Immature natural killer cell (primary cell): ENCODE measurements around the gene SMAD6. TPM values are rescaled to one million over a fixed set of nuclear protein-coding genes. Genes with fewer than 3 reads are reported as not detected.

Experiments used
- DNase-seq, 3 donors: peaks; one replicate each; pipeline ENCODE4 v3.0.0; 2022; ENCODE audit warnings: mixed read lengths in 1 of 3
- H3K27ac Mint-ChIP-seq, 6 donors: one replicate each; pipeline ENCODE4 v1.8.0; 2020; ENCODE audit warnings: mixed read lengths in 6 of 6, mild to moderate bottlenecking in 5 of 6, inconsistent platforms in 4 of 6, moderate library complexity in 3 of 6
- H3K27me3 Mint-ChIP-seq, 3 donors: one replicate each; pipeline ENCODE4 v1.8.0; 2020 to 2021; ENCODE audit warnings: low read depth in 3 of 3, mild to moderate bottlenecking in 3 of 3, mixed read lengths in 3 of 3, moderate library complexity in 3 of 3, inconsistent platforms in 1 of 3
- H3K36me3 Mint-ChIP-seq, 3 donors: one replicate each; pipeline ENCODE4 v1.8.0; 2020; ENCODE audit warnings: mixed read lengths in 3 of 3, inconsistent platforms in 2 of 3, mild to moderate bottlenecking in 2 of 3
- H3K4me1 Mint-ChIP-seq, 2 donors: one replicate each; pipeline ENCODE4 v1.8.0; 2020; ENCODE audit warnings: inconsistent platforms in 2 of 2, mild to moderate bottlenecking in 2 of 2, mixed read lengths in 2 of 2, moderate library complexity in 1 of 2
- H3K4me3 Mint-ChIP-seq, 5 donors: one replicate each; pipeline ENCODE4 v1.8.0; 2020; ENCODE audit warnings: mild to moderate bottlenecking in 5 of 5, mixed read lengths in 5 of 5, inconsistent platforms in 3 of 5, moderate library complexity in 3 of 5
- H3K9me3 Mint-ChIP-seq, 6 donors: one replicate each; pipeline ENCODE4 v1.8.0; 2020; ENCODE audit warnings: mild to moderate bottlenecking in 6 of 6, mixed read lengths in 6 of 6, inconsistent platforms in 4 of 6, moderate library complexity in 3 of 6
- polyA plus RNA-seq, 3 donors: library from polyadenylated mRNA; unstranded; fragments of 300-500 nt; fragmentation: Illumina TruSeq; gene quantifications; one replicate each; pipeline ENCODE4 v1.2.3, GENCODE V29; 2021

The SMAD6 gene
- polyA plus RNA-seq, 3 donors from 2014 or later = not detected

DNA sequence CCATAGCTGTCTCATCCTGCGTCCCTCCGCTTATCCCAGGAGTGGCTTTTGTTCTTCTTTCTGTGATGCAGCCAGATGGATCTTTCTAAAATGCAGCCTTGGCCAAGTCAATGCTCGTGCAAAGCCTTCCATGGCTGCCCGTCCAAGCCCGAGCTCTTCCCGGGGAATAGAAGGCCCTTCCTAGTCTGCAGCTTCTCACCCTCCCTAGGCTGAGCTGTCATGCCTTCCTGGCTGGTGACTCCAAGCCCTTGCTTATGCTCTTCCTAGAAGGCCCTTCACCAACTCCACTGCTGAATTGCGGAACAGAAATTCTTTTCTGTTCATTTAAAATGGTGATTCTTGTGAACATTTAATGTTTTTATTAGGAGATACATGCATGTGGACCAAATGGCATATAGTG is 95.9 kb downstream of the SMAD6 start:
- no peak for DNase-seq
- H3K36me3 Mint-ChIP-seq = no peaks in the 10 kb centered on the region
- H3K4me3 Mint-ChIP-seq = no peak overlapping the region
- H3K4me1 Mint-ChIP-seq = no peaks in the 10 kb centered on the region
- H3K27ac Mint-ChIP-seq = no peak overlapping the region
- H3K9me3 Mint-ChIP-seq = peaks cover 0 to 2% (median 0%) of the 10 kb centered on the region in 6 donors
- peaks cover 6 to 8% (median 8%) of the 10 kb centered on the region in 3 donors for H3K27me3 Mint-ChIP-seq

- H3K27me3 Mint-ChIP-seq = peaks cover 6 to 8% (median 8%) of the 10 kb centered on the region in 3 donors
- no peaks in the 10 kb centered on the region for H3K4me1 Mint-ChIP-seq
- H3K9me3 Mint-ChIP-seq = peaks cover 0 to 2% (median 0%) of the 10 kb centered on the region in 6 donors
- H3K27ac Mint-ChIP-seq = no peak overlapping the region
- no peak for DNase-seq
- no peak overlapping the region for H3K4me3 Mint-ChIP-seq
- H3K36me3 Mint-ChIP-seq = no peaks in the 10 kb centered on the region
Observed at GRCh38 chr15:66798426-66799061, 96.5 kb downstream of the SMAD6 start.

- Mint-ChIP-seq H3K4me3 (no peak overlapping the region), H3K9me3 (peaks cover 0 to 2% (median 0%) of the 10 kb centered on the region in 6 donors), H3K36me3 (no peaks in the 10 kb centered on the region), H3K27ac (no peak overlapping the region), H3K27me3 (peaks cover 6 to 8% (median 8%) of the 10 kb centered on the region in 3 donors), H3K4me1 (no peaks in the 10 kb centered on the region)
- DNase-seq = no peak
Observed at GRCh38 chr15:66799242-66799641, 97.2 kb downstream of the SMAD6 start.

GRCh38 chr15:66800584-66801235 is 98.7 kb downstream of the SMAD6 start:
- Mint-ChIP-seq H3K27me3 (peaks cover 5 to 8% (median 5%) of the 10 kb centered on the region in 3 donors), H3K27ac (no peak overlapping the region), H3K4me3 (no peak overlapping the region), H3K4me1 (no peaks in the 10 kb centered on the region), H3K9me3 (peaks cover 0 to 2% (median 0%) of the 10 kb centered on the region in 6 donors), H3K36me3 (no peaks in the 10 kb centered on the region)
- no peak for DNase-seq

GRCh38 chr15:66801266-66801665 is 99.2 kb downstream of the SMAD6 start:
- Mint-ChIP-seq H3K4me1 (no peaks in the 10 kb centered on the region), H3K9me3 (peaks cover 0 to 2% (median 0%) of the 10 kb centered on the region in 6 donors), H3K4me3 (no peak overlapping the region), H3K27ac (no peak overlapping the region), H3K27me3 (peaks cover 5 to 8% (median 5%) of the 10 kb centered on the region in 3 donors), H3K36me3 (no peaks in the 10 kb centered on the region)
- DNase-seq = no peak

GRCh38 chr15:66802025-66803001 is 100.3 kb downstream of the SMAD6 start:
- no peaks in the 10 kb centered on the region for H3K9me3 Mint-ChIP-seq
- no peaks in the 10 kb centered on the region for H3K36me3 Mint-ChIP-seq
- no peak overlapping the region for H3K27ac Mint-ChIP-seq
- no peak for DNase-seq
- peaks cover 2 to 8% (median 5%) of the 10 kb centered on the region in 3 donors for H3K27me3 Mint-ChIP-seq
- H3K4me3 Mint-ChIP-seq = no peak overlapping the region
- H3K4me1 Mint-ChIP-seq = no peaks in the 10 kb centered on the region

- no peaks in the 10 kb centered on the region for H3K4me1 Mint-ChIP-seq
- no peaks in the 10 kb centered on the region for H3K9me3 Mint-ChIP-seq
- no peak overlapping the region for H3K27ac Mint-ChIP-seq
- H3K27me3 Mint-ChIP-seq = peaks cover 3 to 4% (median 4%) of the 10 kb centered on the region in 3 donors
- no peak for DNase-seq
- no peaks in the 10 kb centered on the region for H3K36me3 Mint-ChIP-seq
- H3K4me3 Mint-ChIP-seq = no peak overlapping the region
Observed at GRCh38 chr15:66803182-66803729, 101.2 kb downstream of the SMAD6 start.

DNA sequence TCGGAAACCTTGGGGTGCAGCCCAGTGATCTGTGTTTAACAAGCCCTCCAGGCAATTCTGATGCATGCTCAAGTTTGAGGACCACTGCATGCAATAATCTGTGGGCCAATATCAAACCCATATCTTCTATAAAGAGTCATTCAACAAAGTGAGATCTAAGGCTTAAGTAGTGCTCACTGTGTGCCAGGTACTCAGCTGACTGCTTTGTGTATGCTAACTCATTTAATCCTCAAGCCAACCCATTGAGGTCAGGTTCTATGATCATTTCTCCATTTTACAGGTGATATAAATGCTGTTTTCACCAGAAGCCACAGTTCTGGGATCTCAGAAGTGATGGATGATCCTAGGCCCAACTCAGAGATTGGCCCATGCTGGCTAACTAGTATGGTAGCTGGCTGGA is 101.7 kb downstream of the SMAD6 start:
- no peak overlapping the region for H3K27ac Mint-ChIP-seq
- H3K36me3 Mint-ChIP-seq = no peaks in the 10 kb centered on the region
- H3K27me3 Mint-ChIP-seq = peaks cover 1 to 4% (median 3%) of the 10 kb centered on the region in 3 donors
- no peaks in the 10 kb centered on the region for H3K4me1 Mint-ChIP-seq
- no peaks in the 10 kb centered on the region for H3K9me3 Mint-ChIP-seq
- DNase-seq = no peak
- H3K4me3 Mint-ChIP-seq = no peak overlapping the region

DNA sequence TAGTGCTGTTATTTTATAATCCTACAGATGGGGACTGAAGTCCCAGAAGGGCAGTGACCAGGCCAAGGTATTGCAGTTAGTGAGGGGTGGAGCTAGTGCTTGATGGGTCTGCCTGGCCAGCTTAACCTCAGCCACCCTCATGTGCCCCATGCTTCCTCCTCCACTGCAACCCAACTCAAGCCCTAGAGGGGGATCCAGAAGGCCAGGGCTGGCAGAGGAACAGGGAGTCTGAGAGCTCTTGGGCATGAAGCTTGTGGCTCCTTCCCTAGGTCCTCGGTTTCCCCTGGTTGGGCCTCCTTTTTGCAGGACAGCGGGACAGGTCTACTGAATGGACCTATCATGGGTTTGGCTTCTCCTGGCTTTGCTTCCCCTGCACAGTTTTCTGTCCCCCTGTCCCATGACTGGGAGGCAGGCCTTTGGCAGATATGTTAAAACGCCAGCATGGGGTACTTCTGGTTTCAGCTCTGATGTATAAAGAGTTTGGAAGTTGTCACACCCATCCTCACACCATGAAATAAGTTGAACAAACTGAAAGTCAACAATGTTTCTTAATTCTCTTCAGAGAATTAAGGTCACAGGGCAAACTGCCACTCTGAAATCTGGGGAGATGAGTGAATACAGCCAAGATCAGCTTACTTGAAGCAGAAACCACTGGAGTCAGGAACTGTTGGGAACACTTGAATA is 103.3 kb downstream of the SMAD6 start:
- no peak for DNase-seq
- H3K27me3 Mint-ChIP-seq = peaks cover 0 to 4% (median 3%) of the 10 kb centered on the region in 3 donors
- H3K4me3 Mint-ChIP-seq = no peak overlapping the region
- H3K27ac Mint-ChIP-seq = no peak overlapping the region
- no peaks in the 10 kb centered on the region for H3K4me1 Mint-ChIP-seq
- no peaks in the 10 kb centered on the region for H3K36me3 Mint-ChIP-seq
- no peaks in the 10 kb centered on the region for H3K9me3 Mint-ChIP-seq

DNA sequence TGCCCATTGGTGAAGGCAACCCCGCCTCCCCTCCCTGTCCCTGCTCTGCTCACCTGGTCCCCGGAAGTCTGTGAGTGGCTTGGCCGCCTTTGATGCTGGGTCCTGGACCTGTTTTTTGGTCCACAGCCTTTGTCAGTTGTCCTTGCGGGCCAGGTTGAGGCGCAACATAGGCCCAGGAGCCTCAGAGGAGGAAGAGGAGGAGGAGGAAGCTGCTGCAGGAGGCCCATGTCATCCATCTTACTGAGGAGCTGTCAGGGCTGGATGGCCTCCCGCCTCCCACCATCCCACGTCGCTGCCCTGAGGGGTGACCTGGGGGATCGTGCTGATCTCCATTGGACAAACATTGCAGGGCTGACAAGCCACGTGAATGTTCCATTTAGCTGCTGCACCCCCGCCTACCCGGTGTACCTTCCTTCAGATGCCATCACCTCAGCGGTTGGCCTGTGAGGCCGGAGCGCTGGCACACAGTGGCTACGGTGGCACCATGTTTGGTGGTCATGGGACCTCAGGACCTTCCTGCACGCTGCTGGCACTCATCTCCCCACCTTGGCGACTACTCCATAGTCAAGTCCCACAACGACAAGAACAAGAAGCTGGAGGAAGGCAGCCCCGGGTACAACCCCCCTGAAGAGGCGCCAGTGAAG is 106.3 kb downstream of the SMAD6 start:
- H3K9me3 Mint-ChIP-seq = no peaks in the 10 kb centered on the region
- no peak overlapping the region for H3K4me3 Mint-ChIP-seq
- no peaks in the 10 kb centered on the region for H3K36me3 Mint-ChIP-seq

GRCh38 chr15:66809664-66810063 is 107.6 kb downstream of the SMAD6 start:
- no peak for DNase-seq
- H3K27me3 Mint-ChIP-seq = peaks cover 2 to 5% (median 2%) of the 10 kb centered on the region in 3 donors
- no peak overlapping the region for H3K27ac Mint-ChIP-seq
- no peaks in the 10 kb centered on the region for H3K4me1 Mint-ChIP-seq
- no peak overlapping the region for H3K4me3 Mint-ChIP-seq
- H3K36me3 Mint-ChIP-seq = no peaks in the 10 kb centered on the region
- no peaks in the 10 kb centered on the region for H3K9me3 Mint-ChIP-seq

More for the DNA sequence above, 106.3 kb downstream of the SMAD6 start:
- DNase-seq = no peak
- Mint-ChIP-seq H3K27me3 (peaks cover 0 to 2% (median 2%) of the 10 kb centered on the region in 3 donors), H3K4me1 (no peaks in the 10 kb centered on the region), H3K27ac (no peak overlapping the region)

GRCh38 chr15:66815318-66815717 is 113.3 kb downstream of the SMAD6 start:
- Mint-ChIP-seq H3K36me3 (no peaks in the 10 kb centered on the region), H3K27ac (no peak overlapping the region), H3K9me3 (no peaks in the 10 kb centered on the region), H3K4me3 (no peak overlapping the region), H3K4me1 (no peaks in the 10 kb centered on the region), H3K27me3 (peaks cover 2 to 8% (median 5%) of the 10 kb centered on the region in 3 donors)
- DNase-seq = no peak

DNA sequence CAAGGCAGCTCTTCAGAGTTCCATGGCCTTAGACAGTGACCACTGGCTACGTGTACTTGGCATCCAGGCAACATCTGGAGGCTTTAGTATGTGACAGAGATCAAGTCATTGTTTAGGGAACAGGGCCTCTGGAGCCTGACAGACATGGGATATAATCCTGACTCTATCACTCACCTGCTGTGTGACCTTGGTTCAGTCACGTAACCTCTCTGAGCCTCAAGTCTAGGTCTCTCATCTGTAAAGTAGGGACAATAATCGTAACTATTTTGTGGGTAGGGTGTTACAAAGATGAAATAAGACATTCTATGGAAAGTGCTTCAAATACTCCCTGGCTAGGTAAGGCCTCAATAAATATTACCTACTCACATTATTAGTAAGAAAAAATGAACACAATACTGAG is 114.2 kb downstream of the SMAD6 start:
- DNase-seq = no peak
- Mint-ChIP-seq H3K27me3 (peaks cover 2 to 8% (median 5%) of the 10 kb centered on the region in 3 donors), H3K9me3 (no peaks in the 10 kb centered on the region), H3K4me3 (no peak overlapping the region), H3K27ac (no peak overlapping the region), H3K36me3 (no peaks in the 10 kb centered on the region), H3K4me1 (no peaks in the 10 kb centered on the region)
